HG03439 (cell line): ENCODE results near the gene TMEM115.

ENCODE experiments used
- ATAC-seq: cut with Tn5 transposase; IDR thresholded peaks from one replicate; pipeline ENCODE4 v1.9.1; 2021; ENCODE audit warnings: mild to moderate bottlenecking, moderate library complexity; ENCODE audit not compliant: unreplicated experiment

The TMEM115 gene, protein sequence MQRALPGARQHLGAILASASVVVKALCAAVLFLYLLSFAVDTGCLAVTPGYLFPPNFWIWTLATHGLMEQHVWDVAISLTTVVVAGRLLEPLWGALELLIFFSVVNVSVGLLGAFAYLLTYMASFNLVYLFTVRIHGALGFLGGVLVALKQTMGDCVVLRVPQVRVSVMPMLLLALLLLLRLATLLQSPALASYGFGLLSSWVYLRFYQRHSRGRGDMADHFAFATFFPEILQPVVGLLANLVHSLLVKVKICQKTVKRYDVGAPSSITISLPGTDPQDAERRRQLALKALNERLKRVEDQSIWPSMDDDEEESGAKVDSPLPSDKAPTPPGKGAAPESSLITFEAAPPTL

DNA sequence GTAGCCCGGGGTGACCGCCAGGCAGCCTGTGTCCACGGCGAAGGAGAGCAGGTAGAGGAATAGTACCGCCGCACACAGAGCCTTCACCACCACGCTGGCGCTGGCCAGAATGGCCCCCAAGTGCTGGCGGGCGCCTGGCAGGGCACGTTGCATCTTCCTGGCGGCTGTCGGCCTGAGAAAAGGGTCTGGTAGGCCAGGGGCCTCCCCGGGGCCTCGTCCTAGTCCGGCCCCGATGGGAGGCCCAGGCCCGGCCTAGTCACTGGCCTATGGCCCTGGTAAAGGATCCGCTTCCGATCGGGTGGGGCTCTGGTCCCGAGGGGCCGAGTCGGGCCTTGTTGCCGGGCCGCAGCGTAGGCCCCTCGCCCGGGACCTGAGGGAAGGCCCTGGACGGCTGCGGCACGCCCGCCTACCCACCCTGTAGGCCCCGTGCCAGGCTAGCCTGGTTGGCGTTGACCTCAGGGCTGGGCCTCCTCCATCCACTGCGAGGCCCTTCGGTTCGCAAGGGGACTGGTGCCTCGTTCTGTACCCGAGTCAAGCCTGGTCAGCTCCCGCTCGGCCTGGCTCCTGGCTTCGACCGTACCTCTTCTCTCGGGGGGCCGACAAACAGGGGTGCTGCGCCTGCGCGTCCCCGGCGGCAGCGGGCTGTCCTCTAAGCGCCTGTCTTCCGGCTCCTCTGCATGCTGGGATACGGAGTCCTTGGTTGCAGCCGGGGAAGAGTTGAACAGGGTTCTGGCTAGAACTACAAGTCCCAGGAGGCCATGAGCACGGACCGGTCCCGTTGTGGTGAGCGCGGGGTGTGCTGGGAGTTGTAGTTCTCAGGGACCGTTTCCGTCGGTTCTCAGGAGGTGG is at the start of gene TMEM115:
Gene TMEM115, minus strand, starts transcription at position 611 of the 849 bp plus-strand sequence. Its CDS starts 458 bp downstream, at position 153.
- ATAC-seq = peak; percentile 95

DNA sequence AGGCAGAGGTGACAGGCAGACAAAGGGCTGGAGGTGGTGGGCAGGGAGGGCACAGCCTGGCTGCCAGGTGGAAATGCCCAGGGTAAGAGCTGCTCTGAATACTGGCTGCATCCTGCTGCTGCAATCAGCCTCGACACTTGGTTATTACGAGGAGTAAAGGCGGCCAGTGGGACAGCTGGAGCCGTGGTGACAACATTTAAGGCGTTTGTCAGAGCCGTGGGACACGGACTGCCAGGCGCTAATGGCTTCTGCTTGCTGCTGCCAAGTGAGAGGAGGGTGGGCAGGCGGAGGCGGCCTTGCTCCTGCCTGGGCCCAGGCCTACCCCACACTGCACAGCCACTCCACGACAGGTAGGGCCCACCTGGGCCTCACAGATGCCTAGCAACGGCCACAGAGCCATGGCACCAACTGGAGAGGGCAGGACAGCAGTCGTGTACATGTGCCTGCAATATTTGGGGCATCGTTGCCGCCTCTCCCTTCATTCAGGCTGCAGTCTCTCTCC is 49.2 kb upstream of the TMEM115 start:
- no peak for ATAC-seq

DNA sequence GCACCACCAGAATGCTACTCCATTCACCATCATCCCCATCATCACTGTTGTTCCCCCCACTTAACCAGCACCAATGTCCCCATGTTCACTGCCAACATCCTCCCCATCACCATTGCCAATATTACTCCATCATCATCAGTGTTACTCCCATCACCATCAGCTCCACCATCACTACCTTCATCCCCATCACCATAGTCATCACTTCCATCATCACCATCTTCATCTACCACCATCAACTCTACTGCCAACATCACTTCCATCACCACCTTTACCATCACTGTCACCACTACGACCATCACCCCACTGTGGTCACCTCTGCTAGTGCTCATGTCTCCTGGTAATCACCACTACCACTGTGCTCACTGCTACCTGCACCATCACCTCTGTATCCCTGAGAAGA is 47.2 kb upstream of the TMEM115 start:
- no peak for ATAC-seq

DNA sequence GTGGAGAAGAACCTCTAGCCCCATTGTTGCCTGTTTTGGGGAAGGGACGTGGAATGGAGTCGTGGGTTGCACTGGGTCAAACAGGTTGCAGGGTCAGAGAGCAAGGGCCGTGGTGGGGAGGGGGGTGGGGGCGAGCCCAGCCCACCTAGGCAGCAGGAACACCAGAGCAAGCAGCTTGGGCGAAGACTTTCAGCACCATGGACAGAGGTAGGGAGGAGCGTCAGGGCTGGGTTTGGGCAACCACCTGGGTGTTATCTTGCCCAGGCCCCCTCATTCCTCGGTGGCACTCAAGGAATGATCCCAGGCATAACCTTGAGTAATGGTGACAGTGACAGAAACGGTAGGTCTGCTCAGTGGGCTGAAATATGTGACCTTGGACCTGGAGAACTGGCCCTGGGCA is 45.9 kb upstream of the TMEM115 start:
- ATAC-seq = no peak

DNA sequence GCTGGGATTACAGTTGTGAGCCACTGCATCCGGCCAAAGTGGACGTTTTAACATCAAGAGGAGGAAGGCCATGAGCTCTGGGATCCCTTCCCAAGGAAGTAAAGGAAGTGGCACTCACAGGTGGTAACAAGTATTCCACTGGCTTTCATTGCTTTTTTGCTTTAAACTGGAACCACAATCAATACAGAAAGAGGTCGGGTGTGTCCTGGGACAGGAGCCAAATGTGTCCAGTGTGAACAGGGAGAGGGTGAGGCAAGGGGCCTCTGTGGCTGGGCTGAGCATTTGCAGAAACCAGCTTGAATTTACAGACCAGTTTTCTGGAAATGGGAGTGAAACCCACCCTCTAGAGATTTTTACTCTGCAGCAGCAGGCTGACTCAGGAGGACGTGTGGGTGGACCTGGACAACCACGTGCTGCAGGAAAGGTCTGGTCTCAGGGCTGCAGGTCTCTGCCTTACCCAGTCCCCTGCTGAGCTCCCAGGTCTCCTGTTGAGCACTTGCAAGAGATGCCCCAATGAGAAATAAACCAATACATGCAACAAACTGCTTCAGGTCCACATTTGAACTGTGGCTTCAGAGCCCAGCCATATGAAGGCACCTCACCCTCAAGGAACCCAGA is 42.8 kb upstream of the TMEM115 start:
- ATAC-seq = no peak

DNA sequence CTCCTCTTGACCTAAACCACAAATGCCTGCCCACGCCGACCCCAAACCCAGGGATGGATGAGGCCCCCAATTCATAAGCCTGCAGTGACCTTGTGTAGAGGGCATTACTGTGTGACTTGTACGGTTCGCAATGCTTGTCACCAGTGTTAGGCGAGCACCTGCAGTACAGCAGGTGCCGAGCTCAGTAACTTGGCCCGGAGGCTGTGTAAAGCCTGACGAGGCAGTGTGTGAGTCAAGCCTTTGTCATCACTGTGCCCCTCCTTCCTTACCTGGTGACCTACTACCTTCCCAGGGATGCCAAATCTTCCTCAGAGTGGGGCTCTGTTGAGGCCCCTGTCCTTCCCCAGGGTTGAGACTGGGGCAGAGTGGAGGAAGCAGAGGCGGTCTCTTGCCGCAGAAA is 37.2 kb upstream of the TMEM115 start:
- ATAC-seq = no peak

DNA sequence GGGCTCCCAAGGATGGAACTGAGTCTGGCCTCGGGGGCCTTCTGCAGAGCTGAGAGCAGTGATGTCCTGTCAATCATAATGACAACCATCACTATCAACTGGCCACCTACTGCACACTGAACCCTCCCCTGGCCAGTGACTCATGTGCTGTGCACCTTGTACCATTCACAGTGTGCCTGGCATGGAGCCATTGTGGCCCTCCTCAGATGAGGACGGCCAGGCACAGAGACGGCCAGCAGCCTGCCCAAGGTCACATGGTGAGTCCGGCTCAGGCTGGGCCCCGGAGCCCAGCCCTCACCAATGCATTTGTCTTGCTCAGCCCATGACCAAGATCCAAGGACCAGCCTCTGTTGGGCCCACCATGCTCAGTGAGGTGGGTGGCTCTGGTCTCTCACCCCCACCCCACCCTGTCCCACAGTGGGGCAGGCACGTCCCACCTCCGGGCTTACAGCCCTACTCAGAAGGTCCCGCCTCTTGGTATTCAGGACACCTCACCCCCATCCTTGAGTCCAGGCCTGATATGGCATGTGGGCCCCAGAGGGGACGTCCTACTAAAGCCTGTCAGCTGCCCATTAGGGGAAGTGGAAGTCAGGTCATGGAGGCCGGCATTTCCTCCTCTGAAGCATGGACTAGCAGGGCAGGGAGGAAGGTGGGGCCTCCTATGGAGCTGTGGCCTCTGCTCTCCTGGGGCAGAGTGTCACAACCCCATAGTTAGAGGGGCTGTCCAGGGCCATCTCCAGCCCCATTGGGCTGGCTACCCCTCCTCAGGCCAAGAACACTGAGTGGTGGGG is 35.9 kb upstream of the TMEM115 start:
- ATAC-seq = no peak

DNA sequence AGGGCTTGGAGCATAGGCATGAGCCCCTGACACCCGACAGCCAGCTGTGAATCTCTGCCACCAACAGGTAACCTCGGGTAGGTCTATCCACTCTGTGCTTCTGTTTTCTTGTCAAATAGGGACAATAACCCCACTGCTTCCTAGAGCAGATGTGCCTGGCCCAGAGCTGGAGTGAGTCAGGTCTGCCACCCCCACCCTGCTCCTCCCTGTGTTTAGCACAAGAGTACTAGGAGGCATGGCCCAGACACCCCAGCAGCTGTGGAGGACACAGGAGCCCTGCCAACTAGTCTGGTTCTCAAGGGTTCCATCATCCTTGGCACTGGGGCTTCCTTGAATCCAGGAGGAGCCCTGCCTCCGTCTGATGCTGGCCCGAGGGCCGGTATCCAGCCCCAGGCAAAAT is 33.7 kb upstream of the TMEM115 start:
- no peak for ATAC-seq

DNA sequence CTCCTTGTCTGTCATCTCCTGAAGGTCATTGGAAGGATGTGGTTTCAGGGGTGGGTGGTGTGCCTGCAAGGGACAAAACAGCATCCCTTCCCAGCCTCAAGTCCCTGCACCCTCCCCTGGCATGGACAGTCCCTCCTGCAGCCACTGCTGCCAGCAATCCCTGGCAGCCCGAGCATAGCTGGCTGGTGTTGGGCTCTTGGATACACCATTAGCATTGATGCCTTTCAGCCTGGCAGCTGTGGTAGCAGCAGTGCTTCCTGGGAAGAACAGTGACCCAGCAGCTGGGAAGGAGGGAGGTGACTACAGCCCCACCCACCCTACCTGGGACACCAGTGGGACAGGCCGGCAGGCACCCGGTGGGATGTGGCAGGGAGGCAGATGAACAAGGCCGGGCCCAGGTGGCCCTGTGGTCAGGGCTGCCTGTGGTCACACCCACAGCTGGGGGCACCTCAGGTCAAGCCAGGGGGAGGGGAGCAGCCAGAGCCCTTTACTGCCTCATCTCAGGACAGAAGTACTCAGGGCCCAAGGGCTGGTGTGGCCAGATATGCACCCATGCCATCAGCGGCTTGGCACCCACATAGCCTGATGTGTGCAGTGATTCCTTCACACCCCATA is 32.9 kb upstream of the TMEM115 start:
- ATAC-seq = no peak

DNA sequence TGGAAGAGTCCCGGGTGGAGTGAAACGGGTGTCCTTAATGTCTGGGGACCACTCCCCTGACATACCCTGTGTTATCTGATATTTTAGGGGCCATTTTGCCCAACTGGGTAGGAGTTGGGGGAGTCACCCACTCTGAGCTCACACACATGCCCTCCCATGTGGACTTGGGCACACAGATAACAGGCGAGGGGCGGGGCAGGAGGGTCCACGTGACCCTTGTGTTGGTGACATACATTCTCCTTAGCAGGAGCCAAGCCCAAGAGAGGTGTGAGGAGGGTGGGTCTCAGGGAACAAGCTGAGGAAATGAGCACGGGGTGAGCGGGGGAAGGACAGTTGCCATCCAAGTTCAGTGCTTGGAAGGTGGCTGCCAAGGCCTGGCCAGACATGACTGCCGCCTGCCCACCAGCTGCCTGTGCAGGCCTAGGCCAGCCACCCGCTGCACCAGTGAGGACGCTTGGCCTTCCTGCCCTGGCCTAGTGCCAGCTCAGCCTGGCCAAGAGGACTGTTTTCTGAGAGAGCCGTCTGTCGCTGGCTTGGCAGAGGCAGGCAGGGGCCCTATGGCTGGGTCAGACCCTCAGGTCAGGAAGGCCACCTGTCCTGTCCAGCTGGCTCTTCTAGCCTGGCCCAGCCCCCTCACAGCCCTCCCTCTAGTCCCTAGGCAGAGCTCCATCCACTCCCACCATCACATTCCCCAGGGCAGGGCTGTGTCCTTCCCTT is 31.3 kb upstream of the TMEM115 start:
- no peak for ATAC-seq

DNA sequence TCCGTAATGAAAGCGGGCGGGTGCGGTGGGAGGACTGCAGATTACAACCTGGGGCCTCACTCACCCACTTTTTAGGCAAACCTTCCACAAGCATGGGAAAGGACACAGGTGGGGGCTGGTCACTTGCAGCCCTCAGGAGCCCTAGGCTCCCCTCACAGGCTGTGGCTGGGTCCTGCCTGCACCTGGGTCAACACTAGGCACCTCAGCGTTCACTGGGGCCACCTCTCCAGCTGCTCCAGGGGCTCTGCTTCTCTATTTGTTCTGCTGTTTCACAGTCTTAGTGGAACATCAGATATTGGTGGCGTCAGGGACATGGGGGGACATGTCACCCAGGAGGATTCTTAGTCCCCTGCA is 30.1 kb upstream of the TMEM115 start:
- no peak for ATAC-seq

DNA sequence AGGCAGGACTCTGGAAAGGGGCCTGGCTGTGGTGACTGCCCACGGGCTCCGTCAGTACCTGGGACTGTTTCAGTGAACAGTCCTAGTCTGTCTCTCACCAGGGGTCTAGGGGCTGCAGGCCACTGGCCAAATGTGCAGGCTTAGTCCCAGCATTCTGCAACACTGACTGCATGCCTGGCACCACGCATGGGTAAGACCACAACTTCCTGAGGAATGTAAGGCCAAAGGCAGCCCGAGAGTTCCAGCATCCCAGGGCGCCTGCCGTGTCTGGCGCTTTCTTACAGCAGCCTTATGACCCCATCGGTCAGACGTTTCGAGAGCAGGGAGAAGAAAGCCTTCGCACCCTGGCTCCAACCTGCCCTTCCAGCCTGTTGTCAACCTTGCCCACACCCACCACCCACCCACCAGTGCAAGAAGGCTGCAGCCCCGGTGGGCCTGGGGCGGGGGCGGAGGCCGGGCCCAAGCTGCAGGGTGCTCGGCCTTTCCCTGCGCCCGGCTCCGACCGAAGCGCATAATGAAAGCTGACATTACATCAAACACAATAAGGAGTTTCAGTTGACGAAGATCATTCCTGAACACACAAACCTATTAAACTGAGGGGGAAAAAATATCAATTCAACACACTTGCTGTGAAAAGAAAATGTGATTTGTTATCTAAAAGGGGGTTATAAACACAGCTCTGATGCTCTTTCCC is 29.5 kb upstream of the TMEM115 start:
- ATAC-seq = no peak

DNA sequence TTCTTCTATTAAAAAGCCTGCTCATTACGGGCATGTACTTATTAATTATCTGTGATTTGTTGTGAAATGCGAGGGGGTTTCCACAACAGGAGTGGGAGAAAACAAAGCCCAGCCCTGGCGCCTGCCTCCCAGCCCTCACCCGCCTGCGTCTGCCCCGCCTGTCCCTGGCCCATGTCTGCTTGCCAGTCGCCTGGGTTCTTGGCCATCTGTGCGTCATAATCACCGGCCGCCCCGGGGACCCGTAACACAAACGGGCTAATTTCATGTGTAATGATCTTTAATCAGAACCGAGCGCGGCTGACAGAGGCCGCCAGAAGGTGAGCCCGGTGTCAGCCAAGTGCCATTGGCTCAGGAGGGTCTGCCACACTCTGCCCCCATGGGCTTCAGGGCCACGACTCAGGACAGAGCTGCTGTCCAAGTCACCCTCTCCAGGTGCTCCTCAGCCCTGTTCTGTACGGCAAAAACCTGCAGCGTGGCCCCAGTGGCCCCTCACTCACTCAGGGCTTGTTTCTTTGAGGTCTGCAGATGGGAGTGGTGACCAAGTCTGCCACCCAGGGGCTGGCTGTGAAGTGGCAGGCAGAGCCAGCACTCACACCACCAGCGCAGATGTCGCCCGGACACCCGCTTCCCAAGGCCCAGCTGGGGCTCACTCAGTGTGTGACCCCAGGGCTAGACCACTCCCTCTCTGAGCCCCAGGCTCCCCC is 28.8 kb upstream of the TMEM115 start:
- no peak for ATAC-seq

DNA sequence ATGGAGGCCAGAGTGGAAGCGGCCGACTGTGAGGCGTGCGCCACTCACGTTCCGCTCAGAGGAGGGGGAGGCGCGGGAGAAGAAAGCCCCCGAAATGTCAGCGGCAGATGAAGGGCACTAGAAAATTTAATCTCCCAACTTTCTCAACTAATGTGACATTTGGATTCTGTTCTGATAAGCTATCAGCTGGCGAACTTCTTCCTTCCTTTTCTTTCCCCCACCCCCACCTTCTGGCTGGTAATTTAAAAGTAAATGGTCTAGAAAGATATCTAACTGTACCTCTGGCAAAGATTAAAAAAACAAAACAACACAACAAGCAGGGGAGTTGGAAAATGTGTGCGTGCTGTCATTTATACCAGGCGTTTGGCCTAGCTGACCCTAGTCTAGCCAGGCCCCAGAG is 26.4 kb upstream of the TMEM115 start:
- ATAC-seq = no peak

DNA sequence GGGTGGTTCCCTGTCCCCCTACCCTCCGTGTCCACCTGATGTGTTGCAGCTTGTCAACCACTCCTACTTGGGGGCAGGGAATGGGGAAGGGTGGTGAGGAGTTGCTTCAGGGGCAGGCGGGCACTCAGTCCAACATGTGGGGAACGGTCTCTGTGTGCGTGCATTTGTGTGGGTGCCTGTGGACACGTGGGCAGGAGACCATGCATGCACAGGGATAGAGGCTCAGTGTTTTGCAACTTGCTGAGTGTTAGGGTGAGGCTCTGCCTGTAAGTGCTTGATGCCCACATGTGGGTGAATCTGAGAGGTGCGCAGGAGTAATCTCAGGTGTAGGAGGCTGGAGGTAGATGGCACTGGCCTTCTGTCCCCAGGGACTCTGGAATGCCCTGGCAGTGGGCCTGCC is 24.4 kb upstream of the TMEM115 start:
- ATAC-seq = no peak

DNA sequence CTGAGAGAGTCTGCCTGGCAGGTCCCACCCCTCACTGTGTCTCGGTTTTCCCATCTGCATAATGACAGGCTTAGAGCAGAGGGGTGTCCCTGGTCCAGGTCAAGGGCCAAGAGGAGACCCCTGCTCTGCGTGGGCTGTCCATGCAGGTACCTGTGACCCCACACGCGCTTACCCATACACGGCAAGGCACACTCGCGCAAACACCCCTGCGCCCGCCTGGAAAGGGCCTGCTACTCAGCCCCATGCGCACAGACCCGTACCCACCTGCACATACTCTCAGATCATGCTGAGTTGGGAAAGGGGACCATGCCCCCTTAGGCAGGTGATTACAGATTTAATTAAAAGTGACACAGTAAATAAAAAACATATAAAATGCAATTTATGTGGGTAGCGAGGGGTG is 23.4 kb upstream of the TMEM115 start:
- no peak for ATAC-seq

DNA sequence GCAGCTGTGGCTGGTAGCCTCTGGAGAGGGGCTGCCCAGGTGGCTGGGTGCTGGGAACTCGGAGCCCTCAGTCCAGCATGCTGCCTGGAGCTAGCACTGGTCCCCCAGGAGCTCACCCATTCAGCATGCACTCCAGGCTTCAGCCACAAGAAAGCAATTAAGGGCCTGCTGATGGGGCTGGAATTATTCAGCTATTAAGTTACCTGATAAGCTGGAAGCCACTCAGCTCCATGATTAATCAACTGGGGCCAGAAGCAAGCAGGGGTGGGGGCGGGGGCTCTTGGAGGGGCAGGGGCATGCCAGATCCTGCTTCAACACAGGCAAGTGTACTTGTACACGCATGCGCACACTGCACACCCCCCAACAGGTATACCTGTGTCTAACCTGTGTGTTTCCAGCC is 22.1 kb upstream of the TMEM115 start:
- ATAC-seq = no peak

DNA sequence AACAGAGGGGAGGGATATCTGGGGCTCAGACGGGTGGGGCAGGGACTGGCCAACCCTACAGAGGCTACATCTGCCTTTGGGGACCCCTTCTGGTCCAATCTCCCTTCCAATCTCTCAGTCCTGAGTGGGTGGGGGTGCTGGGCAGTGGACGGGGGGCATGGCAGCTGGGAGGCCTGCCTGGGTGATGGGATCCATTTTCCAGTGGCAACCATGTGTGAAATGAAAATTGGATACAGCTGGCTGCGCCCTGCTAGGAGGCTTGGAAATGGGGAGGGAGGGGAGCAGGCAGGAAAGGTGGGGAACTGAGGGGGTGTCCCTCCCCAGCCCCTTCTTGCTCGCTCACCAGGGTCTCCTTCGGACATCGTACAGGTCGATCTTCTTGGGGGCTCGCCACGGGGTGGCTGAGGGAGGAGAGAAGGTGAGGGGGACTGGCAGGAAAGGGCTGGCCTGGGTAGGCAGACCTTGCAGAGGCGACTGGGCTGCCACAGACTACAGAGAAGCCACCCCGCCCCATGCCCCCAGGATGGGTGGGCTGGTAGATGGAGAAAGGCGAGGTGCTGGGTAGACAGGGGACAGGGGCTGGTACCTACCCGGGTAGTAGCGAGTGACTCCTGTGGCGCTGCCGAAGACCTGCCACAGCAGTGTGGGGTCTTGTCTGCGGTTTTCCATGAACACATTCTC is 21.2 kb upstream of the TMEM115 start:
- ATAC-seq = no peak
